OCI-LY7 (cell line): ENCODE results near the gene MAGI1. TPM values are rescaled to one million over a fixed set of nuclear protein-coding genes. Genes with fewer than 3 reads are reported as not detected.

Source experiments
- BruUV-seq: library from RNA; stranded (reverse); fragments of 400-500 nt; replicated peaks from 2 replicates; lab custom pipeline; 2021; lab: Mats Ljungman, UMichigan
- CTCF ChIA-PET: fragments of 300-600 bp; sonication (Branson Sonifier 250); formaldehyde crosslinking; loops from one replicate; lab custom pipeline; 2022; ENCODE audit warnings: antibody characterized with exemption; ENCODE audit not compliant: unreplicated experiment; lab: Charles Lee
- POLR2A ChIA-PET: fragments of 300-600 bp; sonication (Branson Sonifier 250); formaldehyde crosslinking; loops from one replicate; lab custom pipeline; 2022; ENCODE audit warnings: antibody characterized with exemption; lab: Charles Lee
- DNase-seq: peaks from one replicate; pipeline ENCODE4 v3.0.0-alpha.2; 2015; ENCODE audit warnings: low spot score
- H2AFZ ChIP-seq: fragments of 200-600 bp; sonication (generic), shearing (Covaris generic); 2 replicates; pipeline ENCODE4 v1.6.1; 2014; ENCODE audit warnings: mild to moderate bottlenecking, antibody characterized with exemption, low read length, moderate library complexity
- H3K27ac ChIP-seq: fragments of 200-600 bp; sonication (generic); 2 replicates; pipeline ENCODE4 v1.5.1; 2014; ENCODE audit warnings: mixed run types, low read depth, mild to moderate bottlenecking, moderate library complexity, low read length, inconsistent platforms; ENCODE audit not compliant: poor library complexity, severe bottlenecking
- H3K36me3 ChIP-seq: fragments of 200-600 bp; sonication (generic); 2 replicates; pipeline ENCODE4 v1.6.1; 2014; ENCODE audit warnings: mild to moderate bottlenecking, antibody characterized with exemption, low read length, moderate library complexity, mixed read lengths; ENCODE audit not compliant: insufficient read depth
- H3K4me1 ChIP-seq: fragments of 200-600 bp; sonication (generic); 2 replicates; pipeline ENCODE4 v1.5.1; 2014; ENCODE audit warnings: mild to moderate bottlenecking, low read length; ENCODE audit not compliant: insufficient read depth, poor library complexity, severe bottlenecking
- H3K4me2 ChIP-seq: fragments of 200-600 bp; sonication (generic); 2 replicates; pipeline ENCODE4 v1.6.1; 2014; ENCODE audit warnings: mild to moderate bottlenecking, low read length
- H3K4me3 ChIP-seq: fragments of 200-600 bp; sonication (generic); 2 replicates; pipeline ENCODE4 v1.5.1; 2014; ENCODE audit warnings: mild to moderate bottlenecking, low read depth, low read length; ENCODE audit not compliant: poor library complexity, severe bottlenecking
- H3K79me2 ChIP-seq: fragments of 200-600 bp; sonication (generic); 2 replicates; pipeline ENCODE4 v1.6.1; 2016; ENCODE audit warnings: low read depth, mild to moderate bottlenecking, low read length, moderate library complexity, mixed read lengths; ENCODE audit not compliant: insufficient read depth
- H3K9me2 ChIP-seq: fragments of 200-600 bp; sonication (generic); 2 replicates; pipeline ENCODE4 v1.6.1; 2016; ENCODE audit warnings: mild to moderate bottlenecking, low read length, mixed read lengths; ENCODE audit not compliant: insufficient read depth
- H3K9me3 ChIP-seq: fragments of 200-600 bp; sonication (generic); 2 replicates; pipeline ENCODE4 v1.6.1; 2014; ENCODE audit warnings: mild to moderate bottlenecking, mixed run types, low read length, mixed read lengths
- H4K20me1 ChIP-seq: fragments of 200-600 bp; sonication (generic); 2 replicates; pipeline ENCODE4 v1.6.1; 2014; ENCODE audit warnings: mild to moderate bottlenecking, antibody characterized with exemption, low read length, moderate library complexity, mixed read lengths; ENCODE audit not compliant: insufficient read depth
- CTCF ChIP-seq: fragments of 200-600 bp; sonication (generic); conservative IDR thresholded peaks from 2 replicates; pipeline ENCODE4 v1.5.1; 2014; ENCODE audit warnings: mild to moderate bottlenecking, antibody characterized with exemption, low read length, moderate library complexity, mixed read lengths
- EZH2phosphoT487 ChIP-seq: fragments of 200-600 bp; sonication (generic); IDR thresholded peaks from 2 replicates; pipeline ENCODE4 v1.6.1; 2018; ENCODE audit warnings: low read depth, borderline replicate concordance, mild to moderate bottlenecking, mixed run types, antibody characterized with exemption, low read length, moderate library complexity, mixed read lengths
- intact Hi-C: fragments of 100-400 bp; cut with micrococcal nuclease; formaldehyde crosslinking; loops from one replicate; pipeline ENCODE4 v1.10.0; 2022; ENCODE audit not compliant: unreplicated experiment
- total RNA-seq, 2 experiments: library from RNA; depleted of rRNA in 1 of 2; stranded (reverse); fragments of >200 nt in 1 of 2; shearing (Covaris generic) in 1 of 2; gene quantifications; 2 replicates each; pipeline ENCODE4 v1.2.3, GENCODE V29; 2014 to 2022

Gene MAGI1
- total RNA-seq, 2 experiments from 2014 or later: 0.63 to 2.5 TPM

- no peak for DNase-seq
- Histone ChIP-seq H2AFZ (no peak overlapping the region), H3K4me2 (no peak overlapping the region), H3K4me3 (no peak overlapping the region), H3K9me2 (no peaks in the 10 kb centered on the region), H4K20me1 (no peaks in the 10 kb centered on the region), H3K36me3 (no peaks in the 10 kb centered on the region), H3K9me3 (no peaks in the 10 kb centered on the region), H3K79me2 (no peaks in the 10 kb centered on the region), H3K27ac (no peak overlapping the region), H3K4me1 (no peaks in the 10 kb centered on the region)
- CTCF ChIA-PET: no interaction called here
- POLR2A ChIA-PET: no interaction called here
- TF ChIP-seq EZH2phosphoT487: no peak
- TF ChIP-seq CTCF: no peak
- intact Hi-C loops: no loop called here
- BruUV-seq: no TSS peak
Measured at GRCh38 chr3:65584002-65584401, 454.7 kb downstream of the MAGI1 start.

GRCh38 chr3:65583188-65583587 lies 455.5 kb downstream of the MAGI1 start:
- ChIA-PET POLR2A (no interaction called here), CTCF (no interaction called here)
- H3K4me3 ChIP-seq: no peak overlapping the region
- no peaks in the 10 kb centered on the region for H3K9me2 ChIP-seq
- DNase-seq: no peak
- H3K79me2 ChIP-seq: no peaks in the 10 kb centered on the region
- H3K4me2 ChIP-seq: no peak overlapping the region
- intact Hi-C loops: no loop called here
- no peak overlapping the region for H2AFZ ChIP-seq
- H3K4me1 ChIP-seq: no peaks in the 10 kb centered on the region
- no peak for TF ChIP-seq CTCF
- no peak for TF ChIP-seq EZH2phosphoT487
- no peaks in the 10 kb centered on the region for H3K9me3 ChIP-seq
- BruUV-seq: no TSS peak
- no peaks in the 10 kb centered on the region for H4K20me1 ChIP-seq
- H3K36me3 ChIP-seq: no peaks in the 10 kb centered on the region
- H3K27ac ChIP-seq: no peak overlapping the region

GRCh38 chr3:65582012-65582717 lies 456.6 kb downstream of the MAGI1 start:
- Histone ChIP-seq H4K20me1 (no peaks in the 10 kb centered on the region), H3K79me2 (no peaks in the 10 kb centered on the region), H3K4me2 (no peak overlapping the region), H3K9me3 (no peaks in the 10 kb centered on the region), H3K36me3 (no peaks in the 10 kb centered on the region), H3K9me2 (no peaks in the 10 kb centered on the region), H3K27ac (no peak overlapping the region), H3K4me1 (no peaks in the 10 kb centered on the region), H2AFZ (no peak overlapping the region), H3K4me3 (no peak overlapping the region)
- no peak for DNase-seq
- ChIA-PET CTCF (no interaction called here), POLR2A (no interaction called here)
- no TSS peak for BruUV-seq
- intact Hi-C loops: no loop called here
- no peak for TF ChIP-seq EZH2phosphoT487
- TF ChIP-seq CTCF: no peak
